Nephron progenitor cell (in vitro differentiated cells): ENCODE results near the gene ACAA2.
A peak's percentile ranks its signal among the peaks of the same experiment; 100 is the strongest.
"Not testable (repeated sequence)": the region's sequence is repeated elsewhere in the genome, so short reads cannot be mapped to it uniquely, and the experiment has no call there.

Experiments used
- DNase-seq: peaks from one replicate; pipeline ENCODE4 v3.0.0; 2021
- H3K27ac Mint-ChIP-seq: 2 replicates; pipeline ENCODE4 v1.8.0; 2021; ENCODE audit warnings: mild to moderate bottlenecking, moderate library complexity, mixed read lengths
- H3K27me3 Mint-ChIP-seq: 2 replicates; pipeline ENCODE4 v1.8.0; 2021; ENCODE audit warnings: mild to moderate bottlenecking, low read depth, mixed read lengths; ENCODE audit not compliant: poor library complexity
- H3K36me3 Mint-ChIP-seq: 2 replicates; pipeline ENCODE4 v1.8.0; 2021; ENCODE audit warnings: low read depth, mixed read lengths
- H3K4me1 Mint-ChIP-seq: 2 replicates; pipeline ENCODE4 v1.8.0; 2021; ENCODE audit warnings: mixed read lengths
- H3K4me3 Mint-ChIP-seq: 2 replicates; pipeline ENCODE4 v1.8.0; 2021; ENCODE audit warnings: mild to moderate bottlenecking, moderate library complexity, mixed read lengths
- H3K9me3 Mint-ChIP-seq: 2 replicates; pipeline ENCODE4 v1.8.0; 2021; ENCODE audit warnings: mild to moderate bottlenecking, moderate library complexity, mixed read lengths
- CTCF ChIP-seq: fragments of 200-600 bp; sonication (generic); IDR thresholded peaks from 2 replicates; pipeline ENCODE4 v1.5.0; 2021; ENCODE audit warnings: antibody characterized with exemption

ACAA2 gene

GRCh38 chr18:49815927-49816326, 2.6 kb upstream of the ACAA2 start:
- H3K27ac Mint-ChIP-seq, result no peak overlapping the region
- peaks cover 34% of the 10 kb centered on the region for H3K4me1 Mint-ChIP-seq
- H3K4me3 Mint-ChIP-seq, result no peak overlapping the region
- no peak for TF ChIP-seq CTCF
- DNase-seq, result no peak
- H3K9me3 Mint-ChIP-seq, result peaks cover 7% of the 10 kb centered on the region
- H3K36me3 Mint-ChIP-seq, result peaks cover 40% of the 10 kb centered on the region
- H3K27me3 Mint-ChIP-seq, result no peaks in the 10 kb centered on the region

GRCh38 chr18:49814147-49814499, 790 bp upstream of the ACAA2 start:
- H3K9me3 Mint-ChIP-seq, result peaks cover 24% of the 10 kb centered on the region
- no peak for TF ChIP-seq CTCF
- H3K27ac Mint-ChIP-seq, result peak overlapping the region; percentile 55
- peaks cover 35% of the 10 kb centered on the region for H3K4me1 Mint-ChIP-seq
- H3K4me3 Mint-ChIP-seq, result peak overlapping the region; percentile 97
- H3K27me3 Mint-ChIP-seq, result peaks cover 4% of the 10 kb centered on the region
- DNase-seq, result peak; percentile 64
- H3K36me3 Mint-ChIP-seq, result peaks cover 43% of the 10 kb centered on the region

GRCh38 chr18:49813069-49813318, 339 bp downstream of the ACAA2 start:
- TF ChIP-seq CTCF, result no peak
- Mint-ChIP-seq H3K36me3 (peaks cover 47% of the 10 kb centered on the region), H3K9me3 (peaks cover 35% of the 10 kb centered on the region), H3K27me3 (peaks cover 4% of the 10 kb centered on the region), H3K4me3 (peak overlapping the region; percentile 97), H3K4me1 (peaks cover 35% of the 10 kb centered on the region), H3K27ac (peak overlapping the region; percentile 33)
- DNase-seq, result peak; percentile 41

GRCh38 chr18:49812286-49813068, 856 bp downstream of the ACAA2 start:
- DNase-seq, result no peak
- Mint-ChIP-seq H3K36me3 (peaks cover 47% of the 10 kb centered on the region), H3K27ac (peak overlapping the region; percentile 33), H3K4me1 (peaks cover 35% of the 10 kb centered on the region), H3K27me3 (peaks cover 4% of the 10 kb centered on the region), H3K4me3 (peak overlapping the region; percentile 97), H3K9me3 (peaks cover 40% of the 10 kb centered on the region)
- TF ChIP-seq CTCF, result no peak

- TF ChIP-seq CTCF, result no peak
- H3K4me1 Mint-ChIP-seq, result peaks cover 35% of the 10 kb centered on the region
- H3K4me3 Mint-ChIP-seq, result peak overlapping the region; percentile 70
- H3K36me3 Mint-ChIP-seq, result peaks cover 52% of the 10 kb centered on the region
- DNase-seq, result no peak
- H3K9me3 Mint-ChIP-seq, result peaks cover 52% of the 10 kb centered on the region
- H3K27me3 Mint-ChIP-seq, result peaks cover 4% of the 10 kb centered on the region
- peak overlapping the region; percentile 11 for H3K27ac Mint-ChIP-seq
Observed at GRCh38 chr18:49811151-49811938, 2.0 kb downstream of the ACAA2 start.

- DNase-seq, H3K4me3 Mint-ChIP-seq, H3K27me3 Mint-ChIP-seq, H3K27ac Mint-ChIP-seq: not testable (repeated sequence)
- Mint-ChIP-seq H3K9me3 (peaks cover 64% of the 10 kb centered on the region), H3K4me1 (peaks cover 28% of the 10 kb centered on the region), H3K36me3 (peaks cover 70% of the 10 kb centered on the region)
Observed at GRCh38 chr18:49808553-49809191, 4.7 kb downstream of the ACAA2 start.
